Right ventricle myocardium inferior (tissue), 1 donor: Measurements from ENCODE around the gene ADRB2. TPM values are rescaled to one million over a fixed set of nuclear protein-coding genes. Genes with fewer than 3 reads are reported as not detected.
"Not testable (repeated sequence)": the region's sequence is repeated elsewhere in the genome, so short reads cannot be mapped to it uniquely, and the experiment has no call there.

Experiments used
- ATAC-seq: fragments of 200-7000 bp; cut with Tn5 transposase; one replicate; pipeline ENCODE4 v1.9.1; 2020; ENCODE audit warnings: mild to moderate bottlenecking, moderate library complexity
- DNase-seq: peaks from one replicate; pipeline ENCODE4 v3.0.0; 2021; ENCODE audit errors: missing footprints
- intact Hi-C: fragments of 100-400 bp; cut with DNase I; formaldehyde crosslinking; loops from one replicate; pipeline ENCODE4 v1.11.0; 2022
- total RNA-seq: library from RNA; stranded (reverse); fragmentation: NEBNext Ultra II Directional; extraction: Animal tissue kit (Norgen Biotek cat#: 25700); gene quantifications from one replicate; pipeline ENCODE4 v1.2.1, GENCODE V29; 2021
- donor health status: DM: no; HTN: yes; CAD: no; lungs with severe emphysema.

Gene ADRB2
- total RNA-seq, 1 donor from 2014 or later = 5.5 TPM

GRCh38 chr5:148801682-148802276 is 24.6 kb upstream of the ADRB2 start:
- intact Hi-C loops = no loop called here

GRCh38 chr5:148803451-148803850 is 23.0 kb upstream of the ADRB2 start:
- DNase-seq, intact Hi-C loops, ATAC-seq: not testable (repeated sequence)

More at GRCh38 chr5:148801682-148802276, 24.6 kb upstream of the ADRB2 start:
- ATAC-seq (no peak), DNase-seq (no peak)

DNA sequence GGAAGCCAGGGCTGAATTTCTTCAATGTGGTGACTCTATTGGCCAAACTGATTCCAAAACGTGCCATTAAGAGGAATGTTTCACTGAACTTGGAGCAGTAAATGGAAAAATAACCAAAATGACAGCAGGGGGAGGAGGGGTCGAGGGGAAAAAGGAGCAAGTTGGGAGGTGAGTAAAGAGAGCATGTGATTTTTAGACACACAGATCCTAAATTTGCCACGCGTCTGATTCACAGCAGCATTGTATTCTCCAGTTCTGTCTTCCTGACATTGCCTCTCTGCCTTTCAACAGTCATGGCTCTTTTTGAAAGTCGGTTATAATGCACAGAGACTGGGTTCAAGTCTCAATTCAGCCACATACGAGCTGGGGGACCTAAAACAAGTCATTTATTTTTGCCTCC is 22.0 kb upstream of the ADRB2 start:
- intact Hi-C loops = no loop called here
- ATAC-seq = no peak
- DNase-seq = no peak

GRCh38 chr5:148805326-148806290 is 20.8 kb upstream of the ADRB2 start:
- ATAC-seq = peak; percentile 91
- intact Hi-C loops = loop anchor here (5.0 kb wide), 1 partner anchor 63 kb away; no protein-coding TSS in a partner anchor
- peak; percentile 75 for DNase-seq

GRCh38 chr5:148806520-148806931 is 19.9 kb upstream of the ADRB2 start:
- intact Hi-C loops = loop anchor here (5.0 kb wide), 1 partner anchor 64 kb away; no protein-coding TSS in a partner anchor
- no peak for DNase-seq
- no peak for ATAC-seq

GRCh38 chr5:148807851-148808250 is 18.6 kb upstream of the ADRB2 start:
- intact Hi-C loops = loop anchor here (5.0 kb wide), 1 partner anchor 66 kb away; no protein-coding TSS in a partner anchor
- ATAC-seq (peak; percentile 33), DNase-seq (no peak)

- ATAC-seq (peak; percentile 45), DNase-seq (peak; percentile 73)
- intact Hi-C loops = loop anchor here (5.0 kb wide), 1 partner anchor 67 kb away; no protein-coding TSS in a partner anchor
Measured at GRCh38 chr5:148808864-148809642, 17.4 kb upstream of the ADRB2 start.

DNA sequence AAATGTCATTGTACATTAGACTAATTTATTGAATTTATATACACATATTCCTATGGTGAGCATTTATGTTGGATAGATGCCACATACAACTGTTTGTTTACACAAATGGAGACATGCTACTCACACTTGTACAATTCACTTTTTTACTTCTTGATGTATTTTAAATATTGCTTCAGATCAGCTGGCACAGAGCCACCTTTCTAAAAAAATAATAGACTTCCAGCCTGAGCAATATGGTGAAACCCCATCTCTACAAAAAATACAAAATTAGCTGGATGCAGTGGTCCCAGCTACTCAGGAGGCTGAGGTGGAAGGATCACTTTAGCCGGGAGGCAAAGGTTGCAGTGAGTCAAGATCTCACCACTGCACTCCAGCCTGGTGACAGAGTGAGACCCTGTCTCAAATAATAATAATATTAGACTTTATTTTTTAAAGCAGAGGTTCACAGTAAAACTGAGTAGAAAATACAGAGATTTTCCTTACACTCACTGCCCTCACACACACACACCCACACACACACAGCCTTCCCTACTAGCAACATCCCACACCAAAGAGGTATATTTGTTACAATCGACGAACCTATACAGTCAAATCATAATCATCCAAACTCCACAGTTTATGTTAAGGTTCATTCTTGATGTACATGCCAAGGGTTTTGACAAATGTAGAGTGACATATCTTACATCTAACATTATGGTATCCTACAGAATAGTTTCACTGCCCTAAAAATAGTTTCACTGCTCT is 16.5 kb upstream of the ADRB2 start:
- ATAC-seq (no peak), DNase-seq (no peak)
- intact Hi-C loops = loop anchor here (5.0 kb wide), 1 partner anchor 68 kb away; no protein-coding TSS in a partner anchor

- DNase-seq (no peak), ATAC-seq (no peak)
- intact Hi-C loops = no loop called here
Measured at GRCh38 chr5:148810823-148811222, 15.6 kb upstream of the ADRB2 start.

- intact Hi-C loops = no loop called here
- no peak for ATAC-seq
Measured at GRCh38 chr5:148811756-148812155, 14.7 kb upstream of the ADRB2 start.

GRCh38 chr5:148815086-148815485 is 11.3 kb upstream of the ADRB2 start:
- intact Hi-C loops = no loop called here
- no peak for DNase-seq
- ATAC-seq = no peak

More at GRCh38 chr5:148811756-148812155, 14.7 kb upstream of the ADRB2 start:
- no peak for DNase-seq

DNA sequence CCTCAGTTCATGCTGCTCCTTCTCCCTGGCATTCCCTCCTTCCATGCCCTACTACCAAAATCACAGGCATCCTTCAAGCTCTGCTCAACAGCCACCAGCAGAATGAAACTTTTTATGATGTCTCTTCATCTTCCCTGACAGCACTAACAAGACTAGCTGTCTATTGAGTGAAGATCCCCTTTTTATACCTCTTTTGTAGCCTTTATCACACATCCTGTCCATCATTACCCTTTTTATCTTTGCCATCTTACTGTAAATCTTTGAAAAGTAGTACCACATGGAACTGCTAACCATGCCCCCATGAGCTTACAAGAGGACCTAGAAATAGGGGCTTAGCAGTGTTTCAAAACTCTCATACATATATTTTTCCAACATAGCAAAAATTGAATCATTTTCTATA is 10.8 kb upstream of the ADRB2 start:
- intact Hi-C loops = no loop called here
- DNase-seq (no peak), ATAC-seq (no peak)

DNA sequence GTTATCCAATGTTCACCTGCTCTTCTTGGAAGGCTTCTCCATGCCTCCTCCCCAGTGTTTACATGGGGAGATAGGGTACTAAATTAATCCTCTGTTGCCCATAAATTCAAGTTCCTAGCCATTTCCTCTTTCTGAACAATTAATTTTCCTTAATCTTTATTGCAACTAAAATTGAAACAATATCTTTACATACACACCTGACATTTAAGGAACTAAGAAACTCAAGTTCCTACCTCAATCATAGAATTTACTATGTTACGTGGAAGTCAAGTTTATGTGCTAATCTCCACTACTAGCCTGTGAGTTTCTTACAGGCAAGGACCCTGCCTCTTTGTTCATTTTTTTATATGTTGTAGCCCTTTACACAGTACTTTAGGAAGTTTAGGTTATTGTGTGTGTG is 10.1 kb upstream of the ADRB2 start:
- no peak for ATAC-seq
- DNase-seq = no peak
- intact Hi-C loops = no loop called here

GRCh38 chr5:148816782-148817181 is 9.6 kb upstream of the ADRB2 start:
- intact Hi-C loops = no loop called here
- no peak for ATAC-seq
- no peak for DNase-seq

DNA sequence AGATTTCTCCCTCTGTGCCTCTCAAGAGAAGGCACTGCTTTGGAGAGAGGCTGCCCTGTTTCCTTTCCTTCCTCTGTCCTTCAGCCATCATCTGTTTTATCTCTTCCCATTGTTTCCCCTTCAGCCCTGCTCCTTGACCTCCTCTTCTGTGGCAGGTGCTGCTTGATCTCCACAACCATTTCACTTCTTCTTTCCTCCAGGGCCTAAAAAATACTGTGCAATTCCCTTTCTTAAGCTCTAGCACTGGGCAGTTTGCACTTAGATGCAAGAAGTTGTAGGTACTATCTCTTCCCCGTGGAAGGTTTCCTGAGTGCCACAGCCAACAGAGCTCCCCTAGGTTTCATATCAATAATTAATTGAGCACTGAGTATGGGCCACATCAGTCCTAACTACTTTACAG is 8.8 kb upstream of the ADRB2 start:
- ATAC-seq (no peak), DNase-seq (no peak)
- intact Hi-C loops = no loop called here

DNA sequence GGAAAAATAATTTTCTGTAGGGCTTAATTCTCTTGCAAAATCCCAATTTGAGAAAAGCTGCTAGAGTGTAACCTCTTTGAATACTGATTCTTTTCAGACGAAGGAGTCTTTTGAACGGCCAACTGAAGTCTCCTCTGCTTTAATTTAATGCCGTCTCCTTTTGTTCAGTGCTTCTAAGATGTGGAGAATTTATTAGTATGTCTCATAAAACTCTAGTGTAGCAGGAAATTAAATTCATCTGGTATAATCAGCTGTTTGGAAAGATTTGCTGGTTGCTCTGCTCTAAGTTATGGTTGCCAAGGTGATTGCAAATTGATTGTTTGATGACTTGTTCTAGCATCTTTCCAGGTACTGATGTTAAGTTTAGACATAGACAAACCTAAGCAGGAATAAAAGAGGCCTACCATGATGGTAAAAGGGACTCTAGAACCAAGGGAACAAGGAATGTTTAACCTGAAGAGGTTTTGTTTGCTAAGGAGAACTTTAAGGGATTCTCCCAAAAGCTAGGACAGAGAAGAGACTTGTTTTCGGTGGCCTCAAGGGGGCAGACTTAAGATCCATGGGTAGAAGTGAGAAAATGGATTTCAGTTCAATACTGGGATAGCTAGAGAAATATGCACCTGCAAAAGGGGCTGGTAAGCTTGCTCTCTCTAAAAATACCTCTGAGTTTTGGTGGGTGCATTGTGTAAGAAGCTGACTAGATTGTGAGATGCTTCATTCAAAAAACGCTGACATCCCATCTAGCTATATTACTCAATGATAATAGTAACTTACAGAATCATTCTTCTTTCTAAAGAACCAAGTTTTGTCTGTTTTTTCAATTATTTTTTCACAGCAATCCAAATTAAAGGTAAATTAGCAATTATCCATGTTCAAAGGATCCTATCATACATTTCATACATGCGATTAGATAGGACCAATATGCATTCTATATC is 5.7 kb upstream of the ADRB2 start:
- ATAC-seq (no peak), DNase-seq (no peak)
- intact Hi-C loops = loop anchor here (10.0 kb wide), 1 partner anchor 294 kb away; no protein-coding TSS in a partner anchor

DNA sequence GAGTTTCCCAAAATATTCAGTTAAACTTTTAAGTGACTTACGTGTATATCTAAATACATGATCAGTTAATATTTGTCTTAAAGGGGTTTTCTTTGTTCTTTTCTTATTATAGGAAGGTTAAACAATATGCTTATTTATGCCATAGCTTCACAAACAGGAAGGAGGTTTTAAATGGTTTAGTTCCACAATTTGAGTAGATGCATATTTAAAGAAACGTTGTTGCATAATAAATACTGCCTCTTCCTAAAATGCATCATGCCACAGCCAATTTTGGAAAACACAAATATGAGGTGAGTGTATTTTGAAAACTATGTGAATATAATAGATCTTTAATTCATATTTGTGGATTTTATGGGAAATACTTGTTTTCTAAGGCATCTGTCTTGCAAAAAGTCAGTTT is 2.5 kb upstream of the ADRB2 start:
- ATAC-seq (no peak), DNase-seq (no peak)
- intact Hi-C loops = loop anchor here (10.0 kb wide), 1 partner anchor 291 kb away; no protein-coding TSS in a partner anchor
